OCI-LY3 (cell line): ENCODE results near the gene USH2A.

Experiments
- EZH2phosphoT487 ChIP-seq: fragments of 200-600 bp; shearing (Covaris generic); IDR thresholded peaks from 2 replicates; pipeline ENCODE4 v1.6.1; 2018; ENCODE audit warnings: antibody characterized with exemption, mixed run types, low read depth
- TF ChIP-seq, protein P1 (sequence below): fragments of 200-600, 300-600 bp; sonication (generic); IDR thresholded peaks from 2 replicates; pipeline ENCODE4 v1.5.1; 2014; ENCODE audit warnings: antibody characterized with exemption, low read length, low read depth

- TF ChIP-seq, protein P1, sequence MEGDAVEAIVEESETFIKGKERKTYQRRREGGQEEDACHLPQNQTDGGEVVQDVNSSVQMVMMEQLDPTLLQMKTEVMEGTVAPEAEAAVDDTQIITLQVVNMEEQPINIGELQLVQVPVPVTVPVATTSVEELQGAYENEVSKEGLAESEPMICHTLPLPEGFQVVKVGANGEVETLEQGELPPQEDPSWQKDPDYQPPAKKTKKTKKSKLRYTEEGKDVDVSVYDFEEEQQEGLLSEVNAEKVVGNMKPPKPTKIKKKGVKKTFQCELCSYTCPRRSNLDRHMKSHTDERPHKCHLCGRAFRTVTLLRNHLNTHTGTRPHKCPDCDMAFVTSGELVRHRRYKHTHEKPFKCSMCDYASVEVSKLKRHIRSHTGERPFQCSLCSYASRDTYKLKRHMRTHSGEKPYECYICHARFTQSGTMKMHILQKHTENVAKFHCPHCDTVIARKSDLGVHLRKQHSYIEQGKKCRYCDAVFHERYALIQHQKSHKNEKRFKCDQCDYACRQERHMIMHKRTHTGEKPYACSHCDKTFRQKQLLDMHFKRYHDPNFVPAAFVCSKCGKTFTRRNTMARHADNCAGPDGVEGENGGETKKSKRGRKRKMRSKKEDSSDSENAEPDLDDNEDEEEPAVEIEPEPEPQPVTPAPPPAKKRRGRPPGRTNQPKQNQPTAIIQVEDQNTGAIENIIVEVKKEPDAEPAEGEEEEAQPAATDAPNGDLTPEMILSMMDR = no peak
- TF ChIP-seq EZH2phosphoT487 = no peak
These were observed 254.7 kb downstream of the USH2A start for GRCh38 chr1:216168546-216168945.
